Mesothelial cell of epicardium (in vitro differentiated cells): ENCODE data around the gene NME7. TPM values are rescaled to one million over a fixed set of nuclear protein-coding genes. Genes with fewer than 3 reads are reported as not detected.

Source experiments
- DNase-seq, 2 experiments: peaks; one replicate each; pipeline ENCODE4 v3.0.0; 2021; ENCODE audit warnings: low spot score in 2 of 2; ENCODE audit not compliant: unreplicated experiment in 2 of 2
- H3K27ac Mint-ChIP-seq: 2 replicates; pipeline ENCODE4 v1.8.0; 2021; ENCODE audit warnings: mixed read lengths
- H3K27me3 Mint-ChIP-seq: 2 replicates; pipeline ENCODE4 v1.8.0; 2021; ENCODE audit warnings: low read depth, mixed read lengths
- H3K36me3 Mint-ChIP-seq: 2 replicates; pipeline ENCODE4 v1.8.0; 2021; ENCODE audit warnings: mixed read lengths
- H3K4me1 Mint-ChIP-seq: 2 replicates; pipeline ENCODE4 v1.8.0; 2021; ENCODE audit warnings: mixed read lengths
- H3K4me3 Mint-ChIP-seq: 2 replicates; pipeline ENCODE4 v1.8.0; 2021; ENCODE audit warnings: mild to moderate bottlenecking, moderate library complexity, mixed read lengths
- H3K9me3 Mint-ChIP-seq: 2 replicates; pipeline ENCODE4 v1.8.0; 2021; ENCODE audit warnings: mixed read lengths
- total RNA-seq: library from RNA; stranded (reverse); gene quantifications from 3 replicates; pipeline ENCODE4 v1.2.1, GENCODE V29; 2021
- TF ChIP-seq, protein P1 (sequence below): fragments of 200-600 bp; sonication (generic); IDR thresholded peaks from one replicate; pipeline ENCODE4 v1.5.0; 2021; ENCODE audit warnings: antibody characterized with exemption; ENCODE audit not compliant: unreplicated experiment

Gene NME7
- total RNA-seq, 1 donor from 2014 or later, result 28.9 TPM

GRCh38 chr1:169098380-169098779 lies 269.2 kb downstream of the NME7 start:
- DNase-seq, result no peak
- TF ChIP-seq, protein P1, sequence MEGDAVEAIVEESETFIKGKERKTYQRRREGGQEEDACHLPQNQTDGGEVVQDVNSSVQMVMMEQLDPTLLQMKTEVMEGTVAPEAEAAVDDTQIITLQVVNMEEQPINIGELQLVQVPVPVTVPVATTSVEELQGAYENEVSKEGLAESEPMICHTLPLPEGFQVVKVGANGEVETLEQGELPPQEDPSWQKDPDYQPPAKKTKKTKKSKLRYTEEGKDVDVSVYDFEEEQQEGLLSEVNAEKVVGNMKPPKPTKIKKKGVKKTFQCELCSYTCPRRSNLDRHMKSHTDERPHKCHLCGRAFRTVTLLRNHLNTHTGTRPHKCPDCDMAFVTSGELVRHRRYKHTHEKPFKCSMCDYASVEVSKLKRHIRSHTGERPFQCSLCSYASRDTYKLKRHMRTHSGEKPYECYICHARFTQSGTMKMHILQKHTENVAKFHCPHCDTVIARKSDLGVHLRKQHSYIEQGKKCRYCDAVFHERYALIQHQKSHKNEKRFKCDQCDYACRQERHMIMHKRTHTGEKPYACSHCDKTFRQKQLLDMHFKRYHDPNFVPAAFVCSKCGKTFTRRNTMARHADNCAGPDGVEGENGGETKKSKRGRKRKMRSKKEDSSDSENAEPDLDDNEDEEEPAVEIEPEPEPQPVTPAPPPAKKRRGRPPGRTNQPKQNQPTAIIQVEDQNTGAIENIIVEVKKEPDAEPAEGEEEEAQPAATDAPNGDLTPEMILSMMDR, result no peak
- no peak overlapping the region for H3K4me3 Mint-ChIP-seq
- H3K27ac Mint-ChIP-seq, result no peak overlapping the region
- no peaks in the 10 kb centered on the region for H3K36me3 Mint-ChIP-seq
- H3K9me3 Mint-ChIP-seq, result peaks cover 3% of the 10 kb centered on the region
- peaks cover 2% of the 10 kb centered on the region for H3K27me3 Mint-ChIP-seq
- H3K4me1 Mint-ChIP-seq, result peaks cover 3% of the 10 kb centered on the region

DNA sequence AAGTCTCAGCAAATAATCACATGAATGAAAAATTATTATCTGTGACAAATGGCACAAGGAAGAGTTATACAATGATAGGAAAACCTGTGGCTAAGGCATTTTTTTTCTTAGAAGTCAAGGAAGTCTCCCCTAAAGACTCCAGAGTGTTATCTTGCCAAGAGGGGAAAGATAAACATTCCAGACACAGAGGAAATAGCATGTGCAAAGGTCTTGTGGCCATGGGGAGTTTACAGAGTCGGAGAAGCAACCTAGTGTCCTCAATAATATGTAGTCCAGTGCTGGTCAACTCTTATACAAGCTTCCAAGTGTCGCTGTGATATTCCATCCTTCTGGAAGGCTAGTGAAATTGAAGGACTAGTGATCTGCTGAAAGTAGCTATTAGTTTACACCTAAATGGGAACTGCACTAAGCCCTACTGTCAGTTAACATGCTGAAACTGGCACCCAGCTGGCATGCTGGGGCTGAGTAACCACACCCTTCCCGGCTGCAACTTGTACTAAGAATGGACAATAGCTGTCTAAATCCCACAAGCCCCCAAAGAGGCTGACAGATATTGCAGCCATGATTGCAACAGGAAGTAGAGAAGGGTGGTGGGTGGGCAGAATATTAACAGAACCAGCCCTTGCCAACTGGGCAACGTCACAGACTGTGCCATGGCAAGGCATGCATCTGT lies 272.6 kb downstream of the NME7 start:
- TF ChIP-seq, protein P1, result no peak
- Mint-ChIP-seq H3K36me3 (no peaks in the 10 kb centered on the region), H3K27ac (no peak overlapping the region), H3K4me1 (peaks cover 5% of the 10 kb centered on the region), H3K9me3 (peaks cover 3% of the 10 kb centered on the region), H3K4me3 (no peak overlapping the region), H3K27me3 (peaks cover 2% of the 10 kb centered on the region)
- no peak for DNase-seq

DNA sequence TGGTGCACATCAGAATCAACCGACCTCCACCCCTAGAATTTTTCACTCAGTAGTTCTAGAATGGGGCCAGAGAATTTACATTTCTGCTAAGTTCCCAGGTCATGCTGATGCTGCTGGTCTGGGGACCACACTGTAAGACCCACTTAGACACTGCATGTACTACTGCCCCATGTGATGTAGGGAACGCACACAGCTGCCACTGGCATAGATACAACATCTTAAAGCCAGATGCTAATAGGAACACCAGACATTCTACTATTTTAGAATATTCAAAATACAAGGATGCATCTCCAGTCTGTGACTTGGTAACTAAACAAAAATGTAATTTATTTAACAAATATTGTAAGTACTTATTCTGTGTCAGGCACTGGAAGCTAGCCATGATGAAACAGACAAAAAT lies 275.2 kb downstream of the NME7 start:
- TF ChIP-seq, protein P1, result no peak
- DNase-seq, result no peak
- H3K36me3 Mint-ChIP-seq, result no peaks in the 10 kb centered on the region
- H3K27ac Mint-ChIP-seq, result no peak overlapping the region
- H3K4me3 Mint-ChIP-seq, result no peak overlapping the region
- peaks cover 3% of the 10 kb centered on the region for H3K9me3 Mint-ChIP-seq
- H3K27me3 Mint-ChIP-seq, result peaks cover 2% of the 10 kb centered on the region
- peaks cover 10% of the 10 kb centered on the region for H3K4me1 Mint-ChIP-seq

- DNase-seq, result no peak
- H3K9me3 Mint-ChIP-seq, result no peaks in the 10 kb centered on the region
- no peak overlapping the region for H3K27ac Mint-ChIP-seq
- TF ChIP-seq, protein P1, result no peak
- no peak overlapping the region for H3K4me3 Mint-ChIP-seq
- peaks cover 2% of the 10 kb centered on the region for H3K27me3 Mint-ChIP-seq
- no peaks in the 10 kb centered on the region for H3K36me3 Mint-ChIP-seq
- peaks cover 19% of the 10 kb centered on the region for H3K4me1 Mint-ChIP-seq
Observed at GRCh38 chr1:169091480-169091941, 276.1 kb downstream of the NME7 start.

GRCh38 chr1:169090900-169091311 lies 276.7 kb downstream of the NME7 start:
- TF ChIP-seq, protein P1, result no peak

More at GRCh38 chr1:169090900-169091311, 276.7 kb downstream of the NME7 start:
- Mint-ChIP-seq H3K36me3 (no peaks in the 10 kb centered on the region), H3K9me3 (no peaks in the 10 kb centered on the region), H3K4me3 (no peak overlapping the region), H3K27ac (no peak overlapping the region), H3K4me1 (peaks cover 23% of the 10 kb centered on the region), H3K27me3 (peaks cover 2% of the 10 kb centered on the region)
- no peak for DNase-seq
